GM12878 (cell line): Measurements from ENCODE around the gene EHHADH. TPM values are rescaled to one million over a fixed set of nuclear protein-coding genes. Genes with fewer than 3 reads are reported as not detected.

Experiments used
- ATAC-seq: fragments of 200-7000 bp; cut with Tn5 transposase; 3 replicates; pipeline ENCODE4 v1.9.1; 2020; ENCODE audit warnings: mild to moderate bottlenecking, moderate library complexity
- BruUV-seq: library from RNA; stranded (reverse); fragments of 400-500 nt; replicated peaks from 2 replicates; lab custom pipeline; 2021; lab: Mats Ljungman, UMichigan
- CTCF ChIA-PET: fragments of 300-600 bp; sonication (Branson Sonifier 250); formaldehyde crosslinking; extraction: SDS; loops from one replicate; lab custom pipeline; 2021; ENCODE audit warnings: inconsistent platforms; lab: Yijun Ruan, JAX
- POLR2A ChIA-PET: fragments of 350-600 bp; formaldehyde crosslinking; extraction: SDS; loops from one replicate; lab custom pipeline; 2021; ENCODE audit warnings: inconsistent platforms; lab: Charles Lee
- RAD21 ChIA-PET: fragments of 300-600 bp; sonication (Branson Sonifier 250); formaldehyde crosslinking; loops from one replicate; lab custom pipeline; 2023; ENCODE audit warnings: antibody characterized with exemption; ENCODE audit not compliant: unreplicated experiment; lab: Charles Lee
- SMC1A ChIA-PET: fragments of 300-600 bp; sonication (Branson Sonifier 250); formaldehyde crosslinking; loops from one replicate; lab custom pipeline; 2023; ENCODE audit not compliant: unreplicated experiment, uncharacterized antibody; lab: Charles Lee
- DNase-seq: peaks from one replicate; pipeline ENCODE4 v3.0.0-alpha.2; 2011; ENCODE audit warnings: low read depth, low spot score
- FAIRE-seq: peaks from 3 replicates; lab custom pipeline; 2011; peaks lifted over from hg19 to GRCh38; lab: Jason Lieb, UNC
- H2AFZ ChIP-seq: 2 replicates; pipeline ENCODE4 v1.6.0; 2011; ENCODE audit warnings: low read depth, low read length, control low read depth; ENCODE audit not compliant: control insufficient read depth
- H3K27ac ChIP-seq: 2 replicates; pipeline ENCODE4 v1.5.1; 2011; ENCODE audit warnings: control low read depth; ENCODE audit not compliant: control insufficient read depth, insufficient read depth
- H3K27me3 ChIP-seq, 2 experiments: replicated peaks in 1 of 2; 2 replicates each; pipeline versions ENCODE4 v1.6.0 to v1.6.1; 2011; ENCODE audit warnings: low read length in 1 of 2; ENCODE audit not compliant: control insufficient read depth in 2 of 2, insufficient read depth in 2 of 2
- H3K36me3 ChIP-seq, 2 experiments: 2 replicates each; pipeline ENCODE4 v1.5.1; 2011; ENCODE audit warnings: low read length in 1 of 2; ENCODE audit not compliant: control insufficient read depth in 2 of 2, insufficient read depth in 2 of 2
- H3K4me1 ChIP-seq: 2 replicates; pipeline ENCODE4 v1.6.1; 2011; ENCODE audit warnings: mild to moderate bottlenecking, low read length, moderate library complexity, mixed read lengths; ENCODE audit not compliant: control insufficient read depth, insufficient read depth
- H3K4me2 ChIP-seq: 2 replicates; pipeline ENCODE4 v1.6.0; 2011; ENCODE audit warnings: control low read depth; ENCODE audit not compliant: control insufficient read depth, insufficient read depth
- H3K4me3 ChIP-seq: fragments of 200-600 bp; sonication (generic); 2 replicates; pipeline ENCODE4 v1.5.1; 2016
- H3K79me2 ChIP-seq: 2 replicates; pipeline ENCODE4 v1.6.0; 2011; ENCODE audit warnings: low read length; ENCODE audit not compliant: control insufficient read depth, insufficient read depth
- H3K9ac ChIP-seq: 2 replicates; pipeline ENCODE4 v1.8.0; 2011; ENCODE audit warnings: low read length, control low read depth, mixed read lengths; ENCODE audit not compliant: control insufficient read depth, insufficient read depth
- H3K9me3 ChIP-seq: replicated peaks from 3 replicates; pipeline ENCODE4 v1.5.1; 2011; ENCODE audit warnings: mild to moderate bottlenecking, low read length; ENCODE audit not compliant: control insufficient read depth, insufficient read depth
- H4K20me1 ChIP-seq: 2 replicates; pipeline ENCODE4 v1.6.0; 2011; ENCODE audit not compliant: control insufficient read depth, insufficient read depth
- CHD1 ChIP-seq: IDR thresholded peaks from 2 replicates; pipeline ENCODE4 v1.6.1; 2012; ENCODE audit warnings: low read depth, low read length, improper control_type of control experiment
- CHD4 ChIP-seq: fragments of 200-600 bp; sonication (generic); IDR thresholded peaks from 2 replicates; pipeline ENCODE4 v1.6.1; 2016; ENCODE audit warnings: mild to moderate bottlenecking
- CREB1 ChIP-seq: IDR thresholded peaks from 2 replicates; pipeline ENCODE4 v1.6.1; 2012; ENCODE audit warnings: low read depth, mild to moderate bottlenecking, inconsistent platforms
- ESRRA ChIP-seq: IDR thresholded peaks from 2 replicates; pipeline ENCODE4 v1.6.1; 2012; ENCODE audit warnings: mild to moderate bottlenecking, low read length, improper control_type of control experiment
- FOXM1 ChIP-seq: IDR thresholded peaks from 2 replicates; pipeline ENCODE4 v1.6.1; 2012; ENCODE audit warnings: low read depth, mild to moderate bottlenecking, inconsistent platforms, low read length, moderate library complexity
- POU2F2 ChIP-seq: IDR thresholded peaks from 3 replicates; pipeline ENCODE4 v1.6.1; 2011; ENCODE audit warnings: low read depth, mild to moderate bottlenecking, low read length, borderline replicate concordance
- RFX5 ChIP-seq: IDR thresholded peaks from 2 replicates; pipeline ENCODE4 v1.6.1; 2011; ENCODE audit warnings: low read depth, low read length, improper control_type of control experiment
- TCF7 ChIP-seq: IDR thresholded peaks from 2 replicates; pipeline ENCODE4 v1.6.1; 2014; ENCODE audit warnings: antibody characterized with exemption, borderline replicate concordance
- WRNIP1 ChIP-seq: IDR thresholded peaks from 2 replicates; pipeline ENCODE4 v1.6.1; 2011; ENCODE audit warnings: low read depth, low read length, improper control_type of control experiment, borderline replicate concordance
- ZNF217 ChIP-seq: fragments of 450-650 bp; IDR thresholded peaks from 2 replicates; pipeline ENCODE4 v1.6.1; 2017; ENCODE audit warnings: antibody characterized with exemption, mild to moderate bottlenecking
- WGBS: methylation state at CpG from one replicate; pipeline ENCODE4 v1.1.6; 2016; ENCODE audit warnings: low lambda C conversion rate; ENCODE audit not compliant: insufficient replicate concordance, insufficient coverage; ENCODE audit errors: missing lambda C conversion rate; 5-methylcytosine and 5-hydroxymethylcytosine counted together
- in situ Hi-C: fragments of 300-500 bp; cut with MboI; formaldehyde crosslinking; loops from 9 replicates; pipeline ENCODE4 v1.14.3; 2018; ENCODE audit warnings: mixed read lengths
- intact Hi-C: fragments of 100-400 bp; cut with micrococcal nuclease; formaldehyde crosslinking; loops from one replicate; pipeline ENCODE4 v1.14.2; 2022; ENCODE audit not compliant: unreplicated experiment
- polyA plus RNA-seq, 11 experiments: library from polyadenylated mRNA; depleted of rRNA in 4 of 11; unstranded in 6 of 11; stranded (reverse) in 5 of 11; fragments of >200 nt; fragmentation: Nextera tagmentation in 4 of 11; fragmentation: Illumina TruSeq in 1 of 11; extraction: Ambion mirVana in 4 of 11; extraction: Trizol in 1 of 11; gene quantifications; 1 replicate in 1 of 11; 2 replicates in 10 of 11; pipeline versions ENCODE4 v1.2.1 to v1.2.3, GENCODE V29; 2011 to 2016; ENCODE audit warnings: inconsistent platforms in 2 of 11, missing spikeins in 2 of 11, low read depth in 1 of 11
- total RNA-seq, 4 experiments: library from RNA; depleted of rRNA in 3 of 4; stranded (reverse); fragments of >200 nt in 3 of 4; fragmentation: Illumina TruSeq in 1 of 4; extraction: Trizol in 1 of 4; gene quantifications; 2 replicates each; pipeline versions ENCODE4 v1.2.1 to v1.2.3, GENCODE V29; 2013 to 2021
- TF ChIP-seq, protein P1 (sequence below): fragments of 150-350 bp; IDR thresholded peaks from 2 replicates; pipeline ENCODE4 v1.6.1; 2014; ENCODE audit warnings: mild to moderate bottlenecking, low read depth, low read length

Gene EHHADH
- total and polyA plus RNA-seq, 10 of the 15 experiments (the other 5 are each of a cell fraction or from before 2014, with no cell fraction given): 0.96 to 8.4 (median 5.3) TPM

DNA sequence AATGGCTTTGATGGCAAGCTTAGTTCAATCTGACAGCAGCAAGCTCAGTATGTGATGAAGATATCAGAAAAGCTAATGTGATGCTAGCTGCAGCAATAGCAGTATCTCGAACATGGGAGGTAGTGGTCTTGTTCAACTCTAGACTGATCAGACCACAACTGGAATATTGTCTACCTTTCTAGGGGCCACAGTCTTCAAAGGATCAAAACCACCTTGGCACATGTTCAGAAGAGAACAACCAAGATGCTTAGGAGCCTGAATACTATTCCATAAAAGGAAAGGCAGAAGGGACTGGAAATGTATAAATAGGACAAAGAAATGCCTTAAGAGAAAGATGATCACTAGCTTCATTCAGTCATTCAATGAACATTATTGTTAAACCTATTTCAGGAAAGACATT lies 103.3 kb downstream of the EHHADH start (continued):
- TF ChIP-seq CHD1 (no peak), RFX5 (no peak), FOXM1 (no peak), TCF7 (no peak), WRNIP1 (no peak)

DNA sequence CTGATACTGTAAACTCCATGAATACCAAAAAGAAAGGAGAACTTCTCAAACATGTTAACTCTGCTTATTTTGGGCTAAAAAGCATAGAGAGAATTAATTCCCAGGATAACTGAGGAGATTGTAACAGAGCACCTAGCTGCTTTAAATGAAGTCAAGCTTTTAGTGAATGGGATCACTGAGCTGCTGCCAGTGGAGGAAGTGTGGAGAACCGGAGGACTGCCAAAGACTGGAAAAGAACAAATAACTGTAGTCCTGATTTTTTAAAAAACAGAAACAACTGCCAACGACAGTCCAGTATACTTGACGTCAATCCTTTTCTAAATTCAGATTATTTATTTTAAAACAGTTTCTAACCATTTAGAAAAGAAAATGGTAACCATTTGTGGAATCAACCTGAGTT lies 104.3 kb downstream of the EHHADH start:
- 70% methylated on average over 3 of the region's 3 CpGs for WGBS
- ChIA-PET SMC1A (interaction anchor here (2.0 kb wide), 1 partner anchor 26 kb away, joined by 5 read pairs; no protein-coding TSS in a partner anchor), POLR2A (no interaction called here)
- intact Hi-C loops: no loop called here
- no peaks in the 10 kb centered on the region for H3K79me2 ChIP-seq
- H3K4me2 ChIP-seq: no peak overlapping the region
- FAIRE-seq (no peak), ATAC-seq (no peak)
- no peak overlapping the region for H3K27ac ChIP-seq
- no peak overlapping the region for H3K9ac ChIP-seq
- H3K4me3 ChIP-seq: no peak overlapping the region
- BruUV-seq: no TSS peak
- TF ChIP-seq, protein P1, sequence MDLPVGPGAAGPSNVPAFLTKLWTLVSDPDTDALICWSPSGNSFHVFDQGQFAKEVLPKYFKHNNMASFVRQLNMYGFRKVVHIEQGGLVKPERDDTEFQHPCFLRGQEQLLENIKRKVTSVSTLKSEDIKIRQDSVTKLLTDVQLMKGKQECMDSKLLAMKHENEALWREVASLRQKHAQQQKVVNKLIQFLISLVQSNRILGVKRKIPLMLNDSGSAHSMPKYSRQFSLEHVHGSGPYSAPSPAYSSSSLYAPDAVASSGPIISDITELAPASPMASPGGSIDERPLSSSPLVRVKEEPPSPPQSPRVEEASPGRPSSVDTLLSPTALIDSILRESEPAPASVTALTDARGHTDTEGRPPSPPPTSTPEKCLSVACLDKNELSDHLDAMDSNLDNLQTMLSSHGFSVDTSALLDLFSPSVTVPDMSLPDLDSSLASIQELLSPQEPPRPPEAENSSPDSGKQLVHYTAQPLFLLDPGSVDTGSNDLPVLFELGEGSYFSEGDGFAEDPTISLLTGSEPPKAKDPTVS: no peak
- TF ChIP-seq ZNF217 (no peak), CHD4 (no peak), ESRRA (no peak), POU2F2 (no peak), FOXM1 (no peak), CREB1 (no peak)
- TF ChIP-seq, all 136 proteins: peak for 0
- Histone ChIP-seq H4K20me1 (no peaks in the 10 kb centered on the region), H3K9me3 (no peaks in the 10 kb centered on the region), H3K27me3 (peaks cover 5 to 20% of the 10 kb centered on the region in 2 experiments), H3K36me3 (no peaks in the 10 kb centered on the region), H3K4me1 (no peaks in the 10 kb centered on the region), H2AFZ (no peak overlapping the region)
- in situ Hi-C loops: no loop called here
- DNase-seq: no peak
- RAD21 ChIA-PET: no interaction called here
- CTCF ChIA-PET: interaction anchor here (0.9 kb wide), 1 partner anchor 15 kb away, joined by 3 read pairs; no protein-coding TSS in a partner anchor
